Panc1 (cell line): ENCODE results near the gene CLRN3. TPM values are rescaled to one million over a fixed set of nuclear protein-coding genes. Genes with fewer than 3 reads are reported as not detected.

Experiments
- ATAC-seq: fragments of 200-7000 bp; cut with Tn5 transposase; 2 replicates; pipeline ENCODE4 v1.9.1; 2020; ENCODE audit warnings: mild to moderate bottlenecking, moderate library complexity
- BruUV-seq: library from RNA; stranded (reverse); fragments of 400-500 nt; replicated peaks from 2 replicates; lab custom pipeline; 2021; lab: Mats Ljungman, UMichigan
- CTCF ChIA-PET: fragments of 300-600 bp; sonication (Branson Sonifier 250); formaldehyde crosslinking; loops from one replicate; lab custom pipeline; 2022; ENCODE audit warnings: antibody characterized with exemption; lab: Charles Lee
- POLR2A ChIA-PET: fragments of 300-600 bp; sonication (Branson Sonifier 250); formaldehyde crosslinking; loops from one replicate; lab custom pipeline; 2022; ENCODE audit warnings: antibody characterized with exemption; lab: Charles Lee
- DNase-seq: peaks from one replicate; pipeline ENCODE4 v3.0.0-alpha.2; 2010; ENCODE audit warnings: low read depth, low spot score
- H3K27ac ChIP-seq: 2 replicates; pipeline ENCODE4 v1.5.1; 2011; ENCODE audit warnings: mild to moderate bottlenecking, low read length, inconsistent platforms
- H3K27me3 ChIP-seq: fragments of 200-500 bp; sonication (Bioruptor generic); 2 replicates; pipeline ENCODE4 v1.6.0; 2014; ENCODE audit warnings: low read length, inconsistent platforms; ENCODE audit not compliant: control insufficient read depth, insufficient read depth
- H3K36me3 ChIP-seq: fragments of 200-500 bp; sonication (Bioruptor generic); 2 replicates; pipeline ENCODE4 v1.5.1; 2014; ENCODE audit warnings: inconsistent platforms, mild to moderate bottlenecking, low read length, moderate library complexity; ENCODE audit not compliant: control insufficient read depth, insufficient read depth
- H3K4me1 ChIP-seq: 2 replicates; pipeline ENCODE4 v1.5.1; 2011; ENCODE audit warnings: inconsistent platforms, mild to moderate bottlenecking, low read length, moderate library complexity; ENCODE audit not compliant: control insufficient read depth, insufficient read depth
- H3K4me3 ChIP-seq, 2 experiments: 2 replicates each; pipeline ENCODE4 v1.5.1; 2011 to 2012; ENCODE audit warnings: low read depth in 2 of 2, low read length in 2 of 2, mild to moderate bottlenecking in 2 of 2, inconsistent platforms in 1 of 2, moderate library complexity in 1 of 2
- H3K9me3 ChIP-seq: fragments of 200-500 bp; sonication (Bioruptor generic); 2 replicates; pipeline ENCODE4 v1.5.1; 2014; ENCODE audit warnings: low read depth, mild to moderate bottlenecking, inconsistent platforms, low read length, moderate library complexity; ENCODE audit not compliant: control insufficient read depth, insufficient read depth
- CTCF ChIP-seq: fragments of 450-650 bp; IDR thresholded peaks from 2 replicates; pipeline ENCODE4 v1.5.1; 2017; ENCODE audit warnings: mild to moderate bottlenecking
- POLR2AphosphoS5 ChIP-seq: IDR thresholded peaks from 2 replicates; pipeline ENCODE4 v1.6.1; 2012; ENCODE audit warnings: mild to moderate bottlenecking, low read depth, low read length, moderate library complexity
- SIN3A ChIP-seq: IDR thresholded peaks from 2 replicates; pipeline ENCODE4 v1.6.1; 2012; ENCODE audit warnings: low read depth, mild to moderate bottlenecking, low read length, moderate library complexity, borderline replicate concordance; ENCODE audit not compliant: insufficient read depth
- TCF7L2 ChIP-seq: IDR thresholded peaks from 2 replicates; pipeline ENCODE4 v1.6.1; 2011; ENCODE audit warnings: mild to moderate bottlenecking, low read depth, low read length, inconsistent platforms
- in situ Hi-C: cut with HindIII; loops from 2 replicates; pipeline ENCODE4 v1.10.0; 2016; ENCODE audit warnings: low sequenced_read_pairs, low pct_unique_long_range_greater_than_20kb
- intact Hi-C: fragments of 100-400 bp; cut with micrococcal nuclease; formaldehyde crosslinking; loops from one replicate; pipeline ENCODE4 v1.10.0; 2022; ENCODE audit not compliant: unreplicated experiment
- total RNA-seq: library from RNA; stranded (reverse); gene quantifications from one replicate; pipeline ENCODE4 v1.2.1, GENCODE V29; 2021; ENCODE audit not compliant: unreplicated experiment
- TF ChIP-seq, protein P1 (sequence below), 2 experiments: IDR thresholded peaks; 2 replicates each; pipeline ENCODE4 v1.6.1; 2011 to 2012; ENCODE audit warnings: low read depth in 2 of 2, control low read depth in 1 of 2, low read length in 1 of 2, mild to moderate bottlenecking in 1 of 2, moderate library complexity in 1 of 2; ENCODE audit not compliant: insufficient read depth in 1 of 2

CLRN3 gene
- total RNA-seq, 1 experiment from 2014 or later = not detected

DNA sequence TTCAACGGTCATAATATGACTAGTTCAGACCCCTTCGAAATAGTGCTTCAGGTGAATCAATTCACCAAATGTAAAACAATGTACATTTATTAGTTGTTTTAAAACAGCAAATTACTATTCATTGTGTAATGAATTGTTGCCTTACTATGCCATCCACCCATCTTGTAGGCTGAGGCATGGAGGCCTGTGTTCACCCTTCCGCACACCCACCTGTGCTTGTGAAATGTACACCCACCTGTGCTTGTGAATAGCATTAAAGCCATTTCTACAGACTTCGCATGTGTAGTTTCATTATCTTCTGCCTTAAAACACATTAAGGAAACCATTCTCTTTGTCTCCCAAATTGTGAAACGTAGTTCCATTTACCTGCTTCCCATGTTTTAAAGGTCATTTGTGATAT lies 16.8 kb downstream of the CLRN3 start:
- ChIA-PET POLR2A (no interaction called here), CTCF (no interaction called here)
- Histone ChIP-seq H3K4me1 (no peaks in the 10 kb centered on the region), H3K4me3 (no peak overlapping the region), H3K27ac (no peak overlapping the region), H3K9me3 (no peaks in the 10 kb centered on the region), H3K27me3 (peaks cover 27% of the 10 kb centered on the region), H3K36me3 (no peaks in the 10 kb centered on the region)
- DNase-seq (no peak), ATAC-seq (no peak)
- intact Hi-C loops (no loop called here), in situ Hi-C loops (no loop called here)
- no TSS peak for BruUV-seq
- TF ChIP-seq CTCF = no peak
- TF ChIP-seq, protein P1, sequence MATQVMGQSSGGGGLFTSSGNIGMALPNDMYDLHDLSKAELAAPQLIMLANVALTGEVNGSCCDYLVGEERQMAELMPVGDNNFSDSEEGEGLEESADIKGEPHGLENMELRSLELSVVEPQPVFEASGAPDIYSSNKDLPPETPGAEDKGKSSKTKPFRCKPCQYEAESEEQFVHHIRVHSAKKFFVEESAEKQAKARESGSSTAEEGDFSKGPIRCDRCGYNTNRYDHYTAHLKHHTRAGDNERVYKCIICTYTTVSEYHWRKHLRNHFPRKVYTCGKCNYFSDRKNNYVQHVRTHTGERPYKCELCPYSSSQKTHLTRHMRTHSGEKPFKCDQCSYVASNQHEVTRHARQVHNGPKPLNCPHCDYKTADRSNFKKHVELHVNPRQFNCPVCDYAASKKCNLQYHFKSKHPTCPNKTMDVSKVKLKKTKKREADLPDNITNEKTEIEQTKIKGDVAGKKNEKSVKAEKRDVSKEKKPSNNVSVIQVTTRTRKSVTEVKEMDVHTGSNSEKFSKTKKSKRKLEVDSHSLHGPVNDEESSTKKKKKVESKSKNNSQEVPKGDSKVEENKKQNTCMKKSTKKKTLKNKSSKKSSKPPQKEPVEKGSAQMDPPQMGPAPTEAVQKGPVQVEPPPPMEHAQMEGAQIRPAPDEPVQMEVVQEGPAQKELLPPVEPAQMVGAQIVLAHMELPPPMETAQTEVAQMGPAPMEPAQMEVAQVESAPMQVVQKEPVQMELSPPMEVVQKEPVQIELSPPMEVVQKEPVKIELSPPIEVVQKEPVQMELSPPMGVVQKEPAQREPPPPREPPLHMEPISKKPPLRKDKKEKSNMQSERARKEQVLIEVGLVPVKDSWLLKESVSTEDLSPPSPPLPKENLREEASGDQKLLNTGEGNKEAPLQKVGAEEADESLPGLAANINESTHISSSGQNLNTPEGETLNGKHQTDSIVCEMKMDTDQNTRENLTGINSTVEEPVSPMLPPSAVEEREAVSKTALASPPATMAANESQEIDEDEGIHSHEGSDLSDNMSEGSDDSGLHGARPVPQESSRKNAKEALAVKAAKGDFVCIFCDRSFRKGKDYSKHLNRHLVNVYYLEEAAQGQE (IDR thresholded peaks at IDR 0.05; ENCODE audit: insufficient read depth in 1 of 2, low read depth in 2 of 2, low read length in 1 of 2) = no peak
- no peak for TF ChIP-seq POLR2AphosphoS5
- TF ChIP-seq TCF7L2 = no peak
- no peak for TF ChIP-seq SIN3A

- TF ChIP-seq SIN3A (no peak), CTCF (no peak), POLR2AphosphoS5 (no peak), TCF7L2 (no peak)
- TF ChIP-seq, protein P1 (IDR thresholded peaks at IDR 0.05; ENCODE audit: insufficient read depth in 1 of 2, low read depth in 2 of 2, low read length in 1 of 2) = no peak
- no peak overlapping the region for H3K27ac ChIP-seq
- no peak overlapping the region for H3K4me3 ChIP-seq
- ATAC-seq (no peak), DNase-seq (no peak)
- H3K36me3 ChIP-seq = no peaks in the 10 kb centered on the region
- peaks cover 27% of the 10 kb centered on the region for H3K27me3 ChIP-seq
- ChIA-PET CTCF (no interaction called here), POLR2A (no interaction called here)
- intact Hi-C loops (no loop called here), in situ Hi-C loops (no loop called here)
- no TSS peak for BruUV-seq
- H3K4me1 ChIP-seq = no peaks in the 10 kb centered on the region
- H3K9me3 ChIP-seq = no peaks in the 10 kb centered on the region
Measured at GRCh38 chr10:127875449-127875765, 17.3 kb downstream of the CLRN3 start.
